Spinal cord (tissue), 10 donors: Measurements from ENCODE around the gene MEF2A. TPM values are rescaled to one million over a fixed set of nuclear protein-coding genes. Genes with fewer than 3 reads are reported as not detected.
"Not testable (repeated sequence)": the region's sequence is repeated elsewhere in the genome, so short reads cannot be mapped to it uniquely, and the experiment has no call there.

Experiments used
- DNase-seq, 6 donors: peaks; one replicate each; pipeline versions ENCODE4 v3.0.0 to v3.0.0-alpha.2; 2013 to 2015; ENCODE audit warnings: low spot score in 6 of 6, low read depth in 4 of 6
- H3K27ac ChIP-seq: one replicate; pipeline ENCODE4 v1.5.1; 2013; ENCODE audit warnings: low read depth, low read length, control low read depth
- H3K27me3 ChIP-seq: one replicate; pipeline ENCODE4 v1.6.1; 2013; ENCODE audit warnings: low read length; ENCODE audit not compliant: control insufficient read depth, insufficient read depth
- H3K36me3 ChIP-seq: one replicate; pipeline ENCODE4 v1.6.1; 2013; ENCODE audit warnings: low read length; ENCODE audit not compliant: control insufficient read depth, insufficient read depth
- H3K4me1 ChIP-seq: one replicate; pipeline ENCODE4 v1.6.1; 2013; ENCODE audit warnings: low read length; ENCODE audit not compliant: control insufficient read depth, insufficient read depth
- H3K4me3 ChIP-seq: one replicate; pipeline ENCODE4 v1.5.1; 2013; ENCODE audit warnings: low read depth, low read length, control low read depth
- H3K9me3 ChIP-seq: one replicate; pipeline ENCODE4 v1.6.1; 2013; ENCODE audit warnings: low read length; ENCODE audit not compliant: control insufficient read depth, insufficient read depth
- WGBS: methylation state at CpG from one replicate; pipeline ENCODE4 v1.1.5; 2013; ENCODE audit warnings: missing lambda C conversion rate; ENCODE audit not compliant: insufficient coverage; 5-methylcytosine and 5-hydroxymethylcytosine counted together
- long read RNA-seq, 4 donors: transcript quantifications; one replicate each; lab custom pipeline, GENCODE V29; 2026
- polyA plus RNA-seq, 2 donors: library from polyadenylated mRNA; unstranded; fragments of 120-200 nt; gene quantifications; one replicate each; pipeline ENCODE4 v1.2.1, GENCODE V29; 2013; ENCODE audit not compliant: insufficient read length in 2 of 2
- total RNA-seq, 2 donors: library from RNA; depleted of rRNA in 1 of 2; stranded (reverse); fragments of 120-200 nt in 1 of 2; fragments of >200 nt in 1 of 2; gene quantifications; one replicate each; pipeline versions ENCODE4 v1.2.3 to v1.2.4, GENCODE V29; 2013 to 2014
- donor health status: healthy.

Gene MEF2A
- total RNA-seq (10 to 100 TPM; 42.0 to 53.1 TPM), polyA plus RNA-seq (10 to 100 TPM; 28.8 to 35.3 TPM)
- long read RNA-seq, donor 1, full-length matches to known transcripts, result 5 of 10 reads
- long read RNA-seq, donor 1, partial matches to known transcripts, result 5 of 10 reads
- long read RNA-seq, donor 1, other reads (novel, unspliced or antisense), result 0 of 10 reads
- long read RNA-seq, donor 2, full-length matches to known transcripts, result 5 of 5 reads
- long read RNA-seq, donor 2, partial matches to known transcripts, result 0 of 5 reads
- long read RNA-seq, donor 2, other reads (novel, unspliced or antisense), result 0 of 5 reads
- long read RNA-seq, donor 3, full-length matches to known transcripts, result 3 of 3 reads
- long read RNA-seq, donor 3, partial matches to known transcripts, result 0 of 3 reads
- long read RNA-seq, donor 3, other reads (novel, unspliced or antisense), result 0 of 3 reads
- long read RNA-seq, donor 4, full-length matches to known transcripts, result 9 of 33 reads
- long read RNA-seq, donor 4, partial matches to known transcripts, result 24 of 33 reads
- long read RNA-seq, donor 4, other reads (novel, unspliced or antisense), result 0 of 33 reads

GRCh38 chr15:99565299-99566156 lies at the start of gene MEF2A:
TSS of gene MEF2A (plus strand) at chr15:99565984. CDS start at chr15:99633120, 67,136 bp downstream.
- Histone ChIP-seq H3K27me3 (no peaks in the 10 kb centered on the region), H3K4me1 (peaks cover 13% of the 10 kb centered on the region), H3K9me3 (no peaks in the 10 kb centered on the region), H3K36me3 (no peaks in the 10 kb centered on the region), H3K27ac (peak within 1 kb of the TSS; percentile 88), H3K4me3 (peak within 1 kb of the TSS; percentile 88)
- WGBS, result under 1% methylated on average over 89 of the region's 101 CpGs
- DNase-seq, result peak; percentile 84 to 98 (median 92)

- 100% methylated on average over 2 of the region's 4 CpGs for WGBS
- Histone ChIP-seq H3K27me3 (no peaks in the 10 kb centered on the region), H3K27ac (no peak overlapping the region), H3K9me3 (peaks cover 2% of the 10 kb centered on the region), H3K4me3 (no peak overlapping the region), H3K36me3 (no peaks in the 10 kb centered on the region), H3K4me1 (no peaks in the 10 kb centered on the region)
- DNase-seq, result no peak
Observed at GRCh38 chr15:99518191-99518590, 47.6 kb upstream of the MEF2A start.

GRCh38 chr15:99519366-99519765 lies 46.4 kb upstream of the MEF2A start:
- DNase-seq, result not testable (repeated sequence)
- WGBS, result no CpG with 5 or more reads among the region's 1 CpG

GRCh38 chr15:99522288-99522687 lies 43.5 kb upstream of the MEF2A start:
- Histone ChIP-seq H3K27me3 (no peaks in the 10 kb centered on the region), H3K9me3 (no peaks in the 10 kb centered on the region)
- no CpG with 5 or more reads among the region's 4 CpGs for WGBS

More at GRCh38 chr15:99519366-99519765, 46.4 kb upstream of the MEF2A start:
- H3K4me3 ChIP-seq, H3K9me3 ChIP-seq, H3K36me3 ChIP-seq, H3K27me3 ChIP-seq, H3K4me1 ChIP-seq, H3K27ac ChIP-seq: not testable (repeated sequence)

GRCh38 chr15:99526176-99526575 lies 39.6 kb upstream of the MEF2A start:
- WGBS, result no CpG with 5 or more reads among the region's 4 CpGs

More at GRCh38 chr15:99522288-99522687, 43.5 kb upstream of the MEF2A start:
- H3K4me1 ChIP-seq, result no peaks in the 10 kb centered on the region
- DNase-seq, result no peak
- H3K4me3 ChIP-seq, result no peak overlapping the region
- H3K36me3 ChIP-seq, result no peaks in the 10 kb centered on the region
- H3K27ac ChIP-seq, result no peak overlapping the region

GRCh38 chr15:99526671-99527070 lies 39.1 kb upstream of the MEF2A start:
- Histone ChIP-seq H3K27ac (no peak overlapping the region), H3K4me3 (no peak overlapping the region), H3K27me3 (no peaks in the 10 kb centered on the region), H3K9me3 (no peaks in the 10 kb centered on the region), H3K36me3 (no peaks in the 10 kb centered on the region), H3K4me1 (no peaks in the 10 kb centered on the region)
- DNase-seq, result no peak
- no CpG with 5 or more reads among the region's 3 CpGs for WGBS

More at GRCh38 chr15:99526176-99526575, 39.6 kb upstream of the MEF2A start:
- Histone ChIP-seq H3K4me3 (no peak overlapping the region), H3K27me3 (no peaks in the 10 kb centered on the region), H3K27ac (no peak overlapping the region), H3K9me3 (no peaks in the 10 kb centered on the region), H3K36me3 (no peaks in the 10 kb centered on the region), H3K4me1 (no peaks in the 10 kb centered on the region)
- no peak for DNase-seq

- H3K27me3 ChIP-seq, result no peaks in the 10 kb centered on the region
- no peaks in the 10 kb centered on the region for H3K36me3 ChIP-seq
- no peaks in the 10 kb centered on the region for H3K4me1 ChIP-seq
- peak in 2 of 6 donors; percentile 5 to 81 for DNase-seq
- no peak overlapping the region for H3K4me3 ChIP-seq
- H3K27ac ChIP-seq, result no peak overlapping the region
- H3K9me3 ChIP-seq, result no peaks in the 10 kb centered on the region
- WGBS, result 80% methylated on average over 4 of the region's 4 CpGs
Observed at GRCh38 chr15:99536422-99537040, 29.3 kb upstream of the MEF2A start.

- Histone ChIP-seq H3K27me3 (no peaks in the 10 kb centered on the region), H3K36me3 (no peaks in the 10 kb centered on the region), H3K4me1 (no peaks in the 10 kb centered on the region), H3K27ac (no peak overlapping the region), H3K9me3 (no peaks in the 10 kb centered on the region), H3K4me3 (no peak overlapping the region)
- 72% methylated on average over 2 of the region's 4 CpGs for WGBS
- DNase-seq, result no peak
Observed at GRCh38 chr15:99537344-99537743, 28.4 kb upstream of the MEF2A start.

- no peaks in the 10 kb centered on the region for H3K36me3 ChIP-seq
- no peaks in the 10 kb centered on the region for H3K9me3 ChIP-seq
- no CpG with 5 or more reads among the region's 1 CpG for WGBS
- no peaks in the 10 kb centered on the region for H3K27me3 ChIP-seq
- H3K4me1 ChIP-seq, result no peaks in the 10 kb centered on the region
- no peak overlapping the region for H3K4me3 ChIP-seq
- no peak for DNase-seq
- H3K27ac ChIP-seq, result no peak overlapping the region
Observed at GRCh38 chr15:99538261-99538660, 27.5 kb upstream of the MEF2A start.
